Ectodermal cell (in vitro differentiated cells): ENCODE measurements around the gene ZNF791.
A peak's percentile ranks its signal among the peaks of the same experiment; 100 is the strongest.

Experiments used
- H3K27ac ChIP-seq: 2 replicates; pipeline ENCODE4 v1.7.0; 2013; ENCODE audit warnings: mild to moderate bottlenecking, low read depth, low read length; ENCODE audit not compliant: insufficient read depth, poor library complexity, severe bottlenecking
- H3K27me3 ChIP-seq: 2 replicates; pipeline ENCODE4 v1.7.0; 2013; ENCODE audit warnings: mild to moderate bottlenecking, low read length; ENCODE audit not compliant: insufficient read depth, control insufficient read depth, poor library complexity, severe bottlenecking
- H3K36me3 ChIP-seq: one replicate; pipeline ENCODE4 v1.7.0; 2013; ENCODE audit warnings: low read length; ENCODE audit not compliant: control insufficient read depth, insufficient read depth
- H3K4me1 ChIP-seq: one replicate; pipeline ENCODE4 v1.7.0; 2013; ENCODE audit warnings: low read length; ENCODE audit not compliant: control insufficient read depth, insufficient read depth
- H3K4me3 ChIP-seq: 2 replicates; pipeline ENCODE4 v1.7.0; 2013; ENCODE audit warnings: low read depth, low read length, control low read depth; ENCODE audit not compliant: insufficient read depth
- H3K9me3 ChIP-seq: 2 replicates; pipeline ENCODE4 v1.7.0; 2013; ENCODE audit warnings: mild to moderate bottlenecking, low read length, moderate library complexity; ENCODE audit not compliant: control insufficient read depth
- WGBS, 2 experiments: methylation state at CpG; one replicate each; pipeline ENCODE4 v1.1.7; 2013; ENCODE audit warnings: missing lambda C conversion rate in 2 of 2; 5-methylcytosine and 5-hydroxymethylcytosine counted together

The ZNF791 gene

DNA sequence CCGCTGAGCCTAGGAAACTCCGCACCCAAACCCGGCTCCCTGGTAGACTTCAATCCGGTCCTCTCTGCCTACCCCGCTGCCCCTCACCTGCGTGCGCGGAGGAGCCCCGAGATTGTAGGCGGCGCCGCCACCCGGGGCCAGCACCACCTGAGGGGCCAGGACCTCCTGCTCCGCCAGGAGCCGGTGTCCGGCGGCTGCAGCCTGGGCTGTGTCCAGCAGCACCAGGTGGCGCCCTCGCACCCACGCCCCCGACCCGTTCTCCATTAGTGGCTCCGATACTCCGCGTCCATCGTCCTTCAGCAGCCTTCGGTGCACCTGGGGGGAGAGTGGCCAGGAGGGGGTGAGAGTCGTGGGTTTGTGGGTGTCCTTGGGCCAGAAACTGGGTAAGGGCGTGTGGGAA is 37.4 kb downstream of the ZNF791 start:
- Histone ChIP-seq H3K9me3 (no peaks in the 10 kb centered on the region), H3K27ac (no peak overlapping the region), H3K4me1 (no peaks in the 10 kb centered on the region), H3K27me3 (no peaks in the 10 kb centered on the region), H3K36me3 (no peaks in the 10 kb centered on the region), H3K4me3 (no peak overlapping the region)
- WGBS, 2 experiments: 83 to 84% methylated on average over 29 of the region's 29 CpGs

DNA sequence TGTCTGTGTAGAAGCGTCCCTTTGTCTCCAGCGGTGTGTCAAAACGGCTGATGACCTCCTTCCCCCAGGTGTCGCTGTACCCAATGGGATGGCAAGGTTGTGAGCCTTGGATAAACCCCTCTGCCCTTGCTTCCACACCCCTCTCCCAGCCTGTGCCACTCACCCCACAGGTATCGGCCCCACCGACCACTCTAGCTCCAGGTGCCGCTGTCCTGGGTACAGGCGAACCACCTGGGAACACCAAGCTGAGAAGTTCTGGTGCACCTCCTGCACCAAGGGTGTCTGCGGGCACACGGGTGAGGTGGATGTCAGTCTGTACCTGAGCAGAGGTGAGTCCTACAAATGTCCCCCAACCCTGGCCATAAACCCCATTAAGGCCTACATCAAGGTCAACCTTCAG is 39.2 kb downstream of the ZNF791 start:
- no peak overlapping the region for H3K4me3 ChIP-seq
- 95 to 97% methylated on average over 10 of the region's 10 CpGs for WGBS, 2 experiments
- no peaks in the 10 kb centered on the region for H3K36me3 ChIP-seq
- H3K27me3 ChIP-seq: no peaks in the 10 kb centered on the region
- no peaks in the 10 kb centered on the region for H3K4me1 ChIP-seq
- no peaks in the 10 kb centered on the region for H3K9me3 ChIP-seq
- H3K27ac ChIP-seq: no peak overlapping the region

DNA sequence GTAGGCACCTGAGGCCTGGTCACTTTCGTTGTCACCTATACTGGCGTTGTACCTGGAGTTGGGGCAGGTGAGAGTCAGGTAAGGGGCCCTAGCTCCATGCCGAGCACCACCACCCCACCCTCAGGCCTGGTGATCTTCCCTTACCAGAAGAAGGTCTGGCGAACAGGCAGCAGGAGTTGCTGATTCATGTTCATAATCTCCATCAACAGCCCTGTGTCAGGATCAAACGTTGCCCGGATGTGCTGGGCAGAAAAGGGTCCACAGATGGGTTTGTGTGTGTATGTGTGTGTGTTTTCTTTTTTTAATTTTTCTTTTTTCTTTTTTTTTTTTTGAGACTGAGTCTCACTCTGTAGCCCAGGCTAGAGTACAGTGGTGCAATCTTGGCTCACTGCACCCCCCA is 41.5 kb downstream of the ZNF791 start:
- WGBS, 2 experiments: 93 to 100% methylated on average over 4 to 6 of the region's 6 CpGs
- Histone ChIP-seq H3K36me3 (peaks cover 10% of the 10 kb centered on the region), H3K27me3 (no peaks in the 10 kb centered on the region), H3K27ac (no peak overlapping the region), H3K9me3 (no peaks in the 10 kb centered on the region), H3K4me1 (no peaks in the 10 kb centered on the region), H3K4me3 (no peak overlapping the region)

DNA sequence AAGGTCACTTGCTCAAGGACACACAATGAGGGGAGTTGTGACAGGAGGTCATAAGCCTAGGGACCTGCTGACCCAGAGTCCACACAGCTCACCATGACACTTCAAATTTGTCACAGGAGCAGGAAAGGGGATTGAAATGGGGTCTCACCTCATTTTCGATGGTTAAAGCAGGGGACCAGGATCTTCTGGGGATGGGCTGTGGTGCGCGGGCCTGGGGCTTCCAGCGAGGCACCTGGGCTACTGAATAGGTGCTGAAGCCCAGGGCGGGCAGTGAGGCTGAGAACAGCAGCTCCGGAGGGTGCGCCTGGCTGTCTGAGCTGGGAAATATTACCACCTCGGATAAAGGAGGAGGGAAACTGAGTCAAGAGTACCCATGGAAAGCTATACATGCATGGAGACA is 44.8 kb downstream of the ZNF791 start:
- Histone ChIP-seq H3K36me3 (peaks cover 10% of the 10 kb centered on the region), H3K9me3 (no peaks in the 10 kb centered on the region), H3K27ac (no peak overlapping the region), H3K27me3 (no peaks in the 10 kb centered on the region), H3K4me1 (no peaks in the 10 kb centered on the region), H3K4me3 (no peak overlapping the region)
- 97% methylated on average over 8 of the region's 8 CpGs for WGBS, 2 experiments

DNA sequence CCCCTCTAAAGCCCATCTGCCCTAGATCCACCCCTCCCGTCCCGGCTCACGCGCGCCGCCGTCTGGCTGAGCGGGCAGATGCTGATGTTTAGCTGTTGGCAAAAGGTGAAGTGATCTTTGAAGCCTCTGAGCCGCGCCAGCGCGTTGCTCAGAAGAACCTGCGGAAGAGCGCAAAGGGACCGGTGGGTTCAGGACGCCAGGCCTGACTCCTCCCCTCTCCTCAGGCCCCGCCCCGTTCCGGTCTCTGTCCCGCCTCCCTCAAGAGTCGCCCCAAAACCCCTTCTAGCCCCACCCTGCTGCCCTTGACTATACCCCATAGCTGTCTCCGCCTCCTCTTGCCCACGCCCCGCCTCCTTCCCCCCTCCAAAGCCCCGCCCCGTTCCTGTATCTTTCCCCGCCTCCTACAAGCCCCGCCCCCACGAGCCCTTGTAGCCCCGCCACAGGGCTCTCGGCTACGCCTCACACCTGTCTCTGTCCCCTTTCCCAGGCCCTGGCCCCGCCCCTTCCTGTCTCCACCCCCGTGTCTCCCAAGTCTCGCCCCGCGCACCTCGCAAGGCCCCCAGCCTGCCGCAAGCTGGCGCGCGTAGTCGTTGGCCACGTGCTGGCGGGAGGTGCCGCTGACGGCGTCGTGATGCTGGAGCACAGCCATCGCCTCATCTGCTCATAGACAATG is 46.3 kb downstream of the ZNF791 start:
- 92 to 94% methylated on average over 49 to 50 of the region's 50 CpGs for WGBS, 2 experiments
- H3K36me3 ChIP-seq: peaks cover 18% of the 10 kb centered on the region
- H3K27ac ChIP-seq: no peak overlapping the region
- no peak overlapping the region for H3K4me3 ChIP-seq
- H3K4me1 ChIP-seq: no peaks in the 10 kb centered on the region
- H3K9me3 ChIP-seq: no peaks in the 10 kb centered on the region
- no peaks in the 10 kb centered on the region for H3K27me3 ChIP-seq

DNA sequence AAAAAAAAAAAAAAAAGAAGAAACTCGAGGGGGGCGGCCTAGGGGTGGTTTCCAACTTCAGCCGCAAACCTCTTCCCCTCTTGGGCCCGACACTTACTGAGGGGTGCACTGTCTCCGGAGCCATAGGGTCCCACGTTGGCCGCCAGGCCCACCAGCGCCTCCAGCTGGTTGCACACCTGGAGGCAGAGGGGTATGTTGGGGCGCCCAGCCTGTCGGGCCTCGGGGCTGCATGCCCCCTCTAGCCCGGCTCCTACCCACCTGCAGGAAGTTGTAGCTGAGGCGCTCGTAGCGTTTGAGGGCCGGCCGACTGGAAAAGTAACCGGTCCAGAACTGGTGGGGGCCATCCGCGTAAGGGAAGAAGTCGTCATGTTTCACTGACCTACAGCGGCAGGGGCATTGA is 47.2 kb downstream of the ZNF791 start:
- Histone ChIP-seq H3K4me3 (no peak overlapping the region), H3K27ac (no peak overlapping the region), H3K9me3 (no peaks in the 10 kb centered on the region), H3K4me1 (no peaks in the 10 kb centered on the region), H3K27me3 (no peaks in the 10 kb centered on the region), H3K36me3 (peaks cover 18% of the 10 kb centered on the region)
- WGBS, 2 experiments: 95 to 97% methylated on average over 22 of the region's 22 CpGs

DNA sequence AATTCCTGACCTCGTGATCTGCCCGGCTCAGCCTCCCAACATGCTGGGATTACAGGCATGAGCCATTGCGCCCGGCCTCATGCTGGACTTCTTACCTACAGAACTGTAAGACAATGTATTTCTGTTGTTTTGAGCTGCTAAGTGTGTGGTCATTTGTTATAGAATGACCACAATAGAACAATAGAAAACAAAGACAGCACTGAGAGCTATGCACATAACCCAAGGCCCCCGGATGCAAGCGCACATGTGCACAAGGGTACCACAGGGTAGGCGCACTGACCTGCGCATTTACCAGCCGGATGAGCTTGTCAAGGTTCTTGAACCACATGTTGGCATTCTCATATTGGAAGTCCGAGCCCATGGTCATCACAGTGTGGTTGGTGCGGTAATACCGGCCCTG is 50.3 kb downstream of the ZNF791 start:
- H3K4me1 ChIP-seq: peaks cover 4% of the 10 kb centered on the region
- peaks cover 19% of the 10 kb centered on the region for H3K36me3 ChIP-seq
- no peaks in the 10 kb centered on the region for H3K9me3 ChIP-seq
- H3K27ac ChIP-seq: no peak overlapping the region
- no peaks in the 10 kb centered on the region for H3K27me3 ChIP-seq
- whole genome bisulfite sequencing, 2 experiments: 94 to 96% methylated on average over 12 of the region's 12 CpGs
- no peak overlapping the region for H3K4me3 ChIP-seq

DNA sequence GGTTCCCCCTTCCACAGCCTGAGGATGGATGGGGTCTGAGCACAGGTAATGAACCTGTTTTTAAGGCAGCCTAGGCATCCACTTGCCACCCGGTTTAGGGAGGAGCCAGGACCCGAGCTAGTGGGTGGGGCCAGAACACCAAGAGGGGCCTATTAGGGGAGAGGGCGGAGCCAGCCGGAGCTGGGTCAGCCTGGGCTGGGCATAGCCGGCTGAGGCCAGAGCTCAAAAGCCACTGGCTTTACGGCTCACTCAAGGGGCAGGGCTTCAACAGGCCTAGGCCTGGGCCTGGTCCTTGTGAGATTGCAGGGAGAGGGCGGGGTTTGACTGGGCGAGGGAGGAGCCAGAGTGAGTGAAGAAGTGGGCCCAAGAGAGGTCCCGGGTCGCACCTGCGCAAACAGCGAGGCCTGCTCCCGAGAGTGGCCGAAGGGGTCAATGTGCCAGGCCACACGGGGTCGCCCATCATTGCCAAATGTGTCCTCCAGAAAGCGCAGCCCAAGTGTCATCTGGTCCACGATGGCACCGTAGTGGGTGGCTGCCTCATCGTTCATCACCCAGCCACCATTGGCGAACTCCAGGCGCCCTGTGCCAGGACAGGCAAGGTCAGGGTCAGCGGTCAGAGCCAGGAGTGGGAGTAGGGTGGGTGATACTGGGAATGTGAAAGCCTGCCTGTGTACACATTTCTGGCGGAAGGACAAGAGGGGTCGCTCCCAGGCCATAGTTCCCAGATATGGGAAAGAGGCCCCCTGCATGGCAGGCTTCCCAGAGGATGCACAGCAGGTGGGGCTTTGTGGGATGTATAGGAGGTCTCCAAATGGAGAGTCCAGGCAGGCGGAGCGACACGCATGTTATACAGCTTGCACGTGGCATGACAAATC is 53.9 kb downstream of the ZNF791 start:
- H3K9me3 ChIP-seq: no peaks in the 10 kb centered on the region
- 87 to 91% methylated on average over 29 of the region's 29 CpGs for WGBS, 2 experiments
- H3K36me3 ChIP-seq: peaks cover 15% of the 10 kb centered on the region

DNA sequence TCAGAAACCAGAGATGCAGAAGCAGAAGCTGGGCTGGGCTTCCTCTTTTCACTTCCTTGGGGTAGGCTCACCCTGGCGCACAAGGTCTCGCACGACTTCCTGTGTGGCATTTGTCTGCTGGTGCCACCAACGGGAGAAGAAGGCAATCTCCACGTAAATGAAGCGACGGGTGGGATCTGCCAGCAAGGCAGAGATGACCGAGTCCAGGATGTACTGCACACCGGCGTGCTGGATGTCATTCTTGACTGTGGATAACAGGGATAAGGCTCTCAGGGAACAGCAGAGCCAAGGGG is 54.5 kb downstream of the ZNF791 start:
- Histone ChIP-seq H3K27ac (no peak overlapping the region), H3K4me1 (peaks cover 15% of the 10 kb centered on the region), H3K36me3 (peaks cover 15% of the 10 kb centered on the region), H3K4me3 (no peak overlapping the region), H3K27me3 (no peaks in the 10 kb centered on the region), H3K9me3 (no peaks in the 10 kb centered on the region)
- WGBS, 2 experiments: 96 to 97% methylated on average over 10 of the region's 10 CpGs

More for the DNA sequence above, 53.9 kb downstream of the ZNF791 start:
- H3K4me1 ChIP-seq: peaks cover 15% of the 10 kb centered on the region
- H3K4me3 ChIP-seq: no peak overlapping the region
- no peak overlapping the region for H3K27ac ChIP-seq
- H3K27me3 ChIP-seq: no peaks in the 10 kb centered on the region

DNA sequence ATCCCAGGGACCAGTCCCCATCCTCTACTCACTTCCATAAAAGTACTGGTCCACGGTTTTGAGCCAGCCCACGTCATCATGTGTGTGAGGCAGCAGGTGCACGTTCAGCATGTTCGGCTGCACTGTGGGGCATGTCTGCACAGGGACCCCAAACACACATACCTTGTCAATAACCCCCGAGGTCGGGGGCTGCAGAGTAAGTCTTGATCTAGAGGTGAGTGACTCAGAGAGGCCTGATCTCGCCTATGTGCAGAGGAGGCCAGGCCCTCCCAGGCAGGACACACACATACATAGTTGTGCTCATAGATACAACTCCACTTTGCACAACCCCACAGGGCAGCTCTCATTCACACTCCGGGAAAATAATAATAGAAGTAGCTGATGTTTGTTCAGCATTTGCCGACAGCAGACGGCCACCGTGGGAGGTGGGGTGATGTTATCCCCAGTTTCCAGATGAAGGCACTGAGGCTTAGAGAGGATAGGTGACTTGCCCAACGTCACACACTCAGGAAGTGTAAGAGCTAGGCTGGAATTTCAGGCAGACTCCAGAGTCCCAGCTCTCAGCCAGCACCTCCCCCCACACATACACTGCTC is 55.0 kb downstream of the ZNF791 start:
- peaks cover 19% of the 10 kb centered on the region for H3K4me1 ChIP-seq
- no peaks in the 10 kb centered on the region for H3K27me3 ChIP-seq
- H3K36me3 ChIP-seq: peaks cover 15% of the 10 kb centered on the region
- no peaks in the 10 kb centered on the region for H3K9me3 ChIP-seq
- H3K4me3 ChIP-seq: peak overlapping the region; percentile 68
- H3K27ac ChIP-seq: no peak overlapping the region
- WGBS, 2 experiments: 82 to 88% methylated on average over 12 of the region's 12 CpGs
